ENCODE data around the gene GABRA4.

DNA sequence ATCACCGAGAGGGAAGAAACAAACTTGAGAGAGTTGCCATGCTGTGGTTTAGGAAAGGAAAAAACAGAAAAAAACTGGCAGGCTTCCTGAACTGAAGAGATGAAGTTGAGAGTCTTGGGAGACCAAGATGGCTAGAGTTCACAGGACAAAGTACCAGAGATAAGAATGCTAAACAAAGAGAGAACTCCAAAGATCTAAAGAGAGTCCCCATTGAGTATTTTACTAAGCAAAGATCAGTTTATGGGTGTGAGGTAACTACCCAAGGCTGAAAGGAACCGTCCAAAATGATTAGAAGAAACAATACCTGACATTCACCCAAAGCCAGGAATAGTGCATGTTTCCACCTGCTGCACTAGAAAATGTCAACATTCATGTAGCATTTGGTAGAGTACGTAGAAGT lies 62.5 kb downstream of the GABRA4 start:
- TF ChIP-seq, protein P1, sequence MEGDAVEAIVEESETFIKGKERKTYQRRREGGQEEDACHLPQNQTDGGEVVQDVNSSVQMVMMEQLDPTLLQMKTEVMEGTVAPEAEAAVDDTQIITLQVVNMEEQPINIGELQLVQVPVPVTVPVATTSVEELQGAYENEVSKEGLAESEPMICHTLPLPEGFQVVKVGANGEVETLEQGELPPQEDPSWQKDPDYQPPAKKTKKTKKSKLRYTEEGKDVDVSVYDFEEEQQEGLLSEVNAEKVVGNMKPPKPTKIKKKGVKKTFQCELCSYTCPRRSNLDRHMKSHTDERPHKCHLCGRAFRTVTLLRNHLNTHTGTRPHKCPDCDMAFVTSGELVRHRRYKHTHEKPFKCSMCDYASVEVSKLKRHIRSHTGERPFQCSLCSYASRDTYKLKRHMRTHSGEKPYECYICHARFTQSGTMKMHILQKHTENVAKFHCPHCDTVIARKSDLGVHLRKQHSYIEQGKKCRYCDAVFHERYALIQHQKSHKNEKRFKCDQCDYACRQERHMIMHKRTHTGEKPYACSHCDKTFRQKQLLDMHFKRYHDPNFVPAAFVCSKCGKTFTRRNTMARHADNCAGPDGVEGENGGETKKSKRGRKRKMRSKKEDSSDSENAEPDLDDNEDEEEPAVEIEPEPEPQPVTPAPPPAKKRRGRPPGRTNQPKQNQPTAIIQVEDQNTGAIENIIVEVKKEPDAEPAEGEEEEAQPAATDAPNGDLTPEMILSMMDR (IDR thresholded peaks at IDR 0.05): no peak
- TF ChIP-seq POLR2A (IDR thresholded peaks at IDR 0.05): no peak

Measured in upper lobe of left lung (tissue), 4 donors.